HS-5 (cell line): ENCODE results near the gene RFTN1.

Source experiments
- DNase-seq: peaks from one replicate; pipeline ENCODE4 v3.0.0-alpha.2; 2012; ENCODE audit warnings: low read depth

The RFTN1 gene

DNA sequence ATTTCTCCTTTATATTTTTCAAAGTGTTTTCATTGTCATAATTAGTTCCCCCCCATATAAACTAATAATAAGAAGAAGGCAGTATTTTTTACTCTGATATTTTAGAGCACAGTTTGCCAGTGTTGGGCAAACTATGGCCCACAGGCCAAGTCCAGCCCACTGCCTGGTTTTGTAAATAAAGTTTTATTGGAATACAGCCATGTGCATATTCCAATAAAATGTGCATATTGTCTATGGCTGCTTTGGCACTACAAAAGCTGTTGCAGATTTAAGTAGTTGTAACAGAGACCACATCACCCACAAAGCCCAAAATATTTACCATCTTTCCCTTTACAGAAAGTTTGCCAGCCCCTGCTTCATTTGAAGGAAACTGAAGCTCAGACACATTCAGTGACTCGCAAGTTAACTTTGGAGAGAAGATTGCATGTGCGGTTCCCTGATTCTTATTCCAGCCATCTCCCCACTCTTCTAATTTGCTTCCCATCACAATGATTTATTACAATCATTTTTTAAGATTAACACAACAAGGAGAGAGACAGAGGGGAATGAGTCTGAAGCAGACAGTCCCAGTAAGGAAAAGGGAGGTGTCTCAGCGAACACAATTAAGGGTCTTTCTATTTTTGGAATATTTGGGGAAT lies 48.9 kb downstream of the RFTN1 start:
- no peak for DNase-seq

DNA sequence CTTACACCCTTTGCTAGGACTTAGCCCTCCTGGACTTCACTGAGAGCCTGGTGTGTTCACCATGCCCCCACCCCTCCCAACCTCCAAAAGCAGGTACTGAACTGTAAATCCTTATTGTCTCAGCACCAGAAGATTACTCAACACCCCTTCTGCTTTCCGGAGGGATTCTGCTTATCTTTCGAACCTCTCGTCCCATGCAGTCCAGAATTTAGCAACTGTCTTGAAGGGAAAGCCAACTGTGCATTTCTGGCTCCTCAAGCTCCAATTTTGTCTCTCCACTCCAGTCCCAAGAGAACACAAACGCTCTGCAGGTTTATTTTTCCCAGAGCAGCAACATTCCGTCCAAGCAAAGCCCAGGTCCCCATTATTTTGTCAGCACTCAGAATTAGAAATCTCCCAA lies 49.6 kb downstream of the RFTN1 start:
- DNase-seq = no peak

DNA sequence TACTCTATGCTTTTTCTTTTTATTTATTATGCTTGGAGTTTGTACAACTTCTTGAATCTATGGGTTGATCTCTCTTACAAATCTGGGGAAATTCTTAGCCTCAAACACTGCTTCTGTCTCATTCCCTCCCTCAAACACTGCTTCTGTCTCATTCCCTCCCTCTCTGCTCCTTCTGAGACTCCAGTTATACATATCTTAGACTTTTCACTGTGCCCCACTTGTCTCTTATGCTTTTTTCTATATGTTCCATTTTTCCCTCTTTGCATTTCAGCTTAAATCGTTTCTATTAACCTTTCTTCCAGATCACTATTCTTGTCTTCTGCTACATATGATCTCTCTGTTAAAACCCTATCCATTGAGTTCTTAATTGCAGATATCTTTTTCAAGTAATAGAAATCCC lies 50.4 kb downstream of the RFTN1 start:
- no peak for DNase-seq

DNA sequence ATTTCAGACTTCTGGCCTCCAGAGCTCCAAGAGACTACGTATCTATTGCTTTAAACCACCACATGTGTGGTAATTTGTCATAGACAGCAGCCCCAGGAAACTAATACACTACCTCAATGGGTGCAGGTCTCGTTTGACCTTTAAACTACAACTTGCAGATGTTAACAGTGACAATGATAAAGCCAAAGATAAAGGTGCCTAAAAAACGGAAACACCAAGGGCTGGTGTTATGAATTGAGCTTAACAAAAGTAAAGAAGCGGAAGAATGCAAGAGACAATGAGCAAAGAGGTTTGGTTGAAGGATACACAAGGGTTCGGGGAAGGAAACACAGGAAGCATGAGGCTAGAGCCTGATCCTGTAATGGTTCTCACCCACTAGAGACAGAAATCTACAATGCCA lies 50.8 kb downstream of the RFTN1 start:
- DNase-seq = no peak

DNA sequence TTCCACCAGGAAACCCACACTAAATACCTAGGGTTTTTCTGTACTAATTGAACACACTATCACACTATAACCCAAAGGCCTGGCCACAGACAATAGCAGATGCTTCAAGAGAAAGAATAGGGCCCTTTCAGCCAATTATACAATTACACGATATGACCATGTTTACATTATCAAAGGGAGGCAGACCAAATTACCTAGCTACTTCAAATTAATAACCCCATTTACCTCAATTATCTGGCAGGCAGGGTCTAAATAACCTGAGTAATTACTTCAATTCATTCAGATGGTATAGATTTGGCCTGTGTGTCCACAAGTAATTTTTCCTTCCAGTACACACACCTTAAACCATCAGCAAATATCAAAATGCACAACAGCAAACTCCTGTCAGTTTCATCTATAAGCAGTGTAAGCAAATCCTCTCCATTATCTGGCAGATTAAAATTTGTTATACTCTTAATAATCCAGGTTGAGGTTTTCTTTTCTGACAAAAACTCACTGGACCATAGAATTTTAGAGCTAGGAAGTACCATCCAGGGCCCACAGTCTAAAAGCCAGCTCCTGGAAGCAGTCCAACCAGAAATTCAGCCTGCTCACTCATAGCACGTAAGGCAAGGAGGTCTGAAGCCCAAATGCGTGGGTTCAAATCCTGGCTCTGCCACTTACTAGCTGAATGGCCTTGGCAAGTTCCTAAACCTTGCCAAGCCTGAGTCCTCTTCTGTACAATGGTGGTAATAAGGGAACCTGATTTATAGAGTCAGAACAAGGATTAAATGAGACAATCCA lies 51.8 kb downstream of the RFTN1 start:
- DNase-seq = no peak

DNA sequence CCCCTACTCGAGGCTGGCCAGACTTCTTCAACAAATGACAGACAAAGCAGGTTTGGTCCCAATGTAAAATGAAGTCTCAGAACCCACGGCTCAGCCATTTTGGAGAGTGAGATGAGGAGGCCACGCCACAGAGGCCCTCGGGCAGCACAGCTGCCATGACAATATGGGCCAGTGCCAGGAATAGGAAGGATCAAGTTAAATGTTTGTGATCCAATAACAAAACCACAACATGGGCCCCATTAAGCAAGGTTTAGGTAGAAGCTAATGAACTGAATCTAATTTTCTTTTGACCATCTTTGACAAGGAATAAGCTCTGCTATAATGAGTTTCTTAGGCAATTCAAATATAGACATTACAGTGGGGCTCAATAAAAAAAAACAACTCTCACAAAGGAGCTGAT lies 52.6 kb downstream of the RFTN1 start:
- no peak for DNase-seq

DNA sequence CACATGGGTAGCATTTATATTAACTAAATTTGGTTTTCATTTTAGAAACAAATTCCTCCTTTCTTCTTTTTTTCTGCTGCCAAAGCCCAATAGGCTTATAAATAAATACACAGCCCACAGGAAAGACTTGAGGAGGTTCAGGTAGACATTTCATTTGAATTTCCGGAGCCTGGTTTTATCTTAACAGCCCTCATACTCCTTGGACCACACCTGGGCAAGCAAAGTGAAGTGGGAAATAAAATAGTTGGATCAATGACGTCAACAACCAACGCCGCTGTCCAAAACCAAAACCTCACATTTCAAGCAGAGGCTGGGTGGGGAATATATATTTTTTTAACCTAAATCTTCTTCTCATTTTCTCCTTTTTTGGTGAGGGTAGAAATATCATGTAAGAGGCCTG lies 53.2 kb downstream of the RFTN1 start:
- no peak for DNase-seq

DNA sequence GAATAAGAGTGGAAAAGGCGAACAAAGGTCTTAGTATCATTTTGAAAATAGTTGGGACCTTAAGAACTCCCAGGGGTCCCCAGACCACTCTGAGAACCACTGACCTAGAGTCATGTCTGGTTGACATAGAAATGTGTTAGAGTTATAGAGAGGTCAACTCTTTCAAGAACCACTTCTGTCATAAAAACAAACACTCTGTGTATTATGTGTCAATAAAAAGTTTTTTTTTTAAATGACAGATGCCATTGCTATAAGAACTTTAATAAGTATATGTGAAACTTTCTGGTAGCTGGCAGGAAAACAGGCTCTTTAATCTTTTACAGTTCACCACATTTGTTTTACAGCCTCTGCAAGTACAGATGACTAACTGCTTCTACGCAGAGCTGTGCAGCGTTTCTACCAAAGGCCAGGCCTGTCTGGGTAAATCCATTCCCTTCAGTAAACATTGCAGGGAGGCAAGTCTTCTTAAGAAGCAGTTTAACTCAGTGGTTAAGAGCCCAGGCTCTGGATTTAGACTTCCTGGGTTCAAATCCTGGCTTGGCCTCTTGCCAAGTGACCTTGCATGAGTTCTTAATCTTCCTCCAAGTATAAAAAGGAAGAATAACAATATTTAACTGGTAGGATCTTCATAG lies 56.6 kb downstream of the RFTN1 start:
- DNase-seq = no peak

DNA sequence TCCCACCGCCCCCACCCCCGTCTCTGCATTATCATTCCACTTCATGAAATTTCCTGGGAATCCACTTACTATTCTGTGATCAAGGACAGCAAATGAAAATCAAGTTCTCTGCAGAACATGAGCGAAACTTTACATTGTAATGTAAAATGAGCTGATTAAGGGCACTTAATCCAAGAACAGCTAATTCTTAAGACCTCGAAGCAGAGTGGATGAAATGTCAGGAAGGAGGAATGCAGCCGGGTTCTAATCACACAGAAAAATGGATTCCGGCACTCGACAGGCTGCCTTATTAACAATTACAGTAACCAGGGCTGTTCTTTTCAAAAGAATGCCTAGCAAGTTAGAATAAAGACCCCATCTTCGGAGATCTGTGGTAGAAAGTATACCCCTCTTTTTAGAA lies 57.5 kb downstream of the RFTN1 start:
- DNase-seq = no peak

DNA sequence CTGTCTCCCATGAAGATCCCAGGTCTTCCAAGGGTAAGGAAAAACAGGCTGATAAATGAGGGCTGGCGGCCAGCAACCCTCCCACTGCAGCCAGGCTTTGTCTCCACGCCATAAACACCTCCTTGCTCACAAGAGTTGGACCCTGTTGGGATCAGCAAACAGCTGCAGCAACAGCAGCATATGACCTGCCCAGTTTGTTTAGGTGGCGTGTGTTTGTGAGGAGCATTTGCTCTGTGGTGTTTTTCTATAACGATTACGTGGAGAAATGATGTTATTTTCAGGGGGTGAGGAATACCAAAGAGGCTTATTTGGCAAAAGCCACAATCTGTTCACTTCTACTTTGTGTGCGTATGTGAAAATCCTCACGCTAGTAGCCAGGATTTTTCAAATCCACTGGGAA lies 58.5 kb downstream of the RFTN1 start:
- no peak for DNase-seq

DNA sequence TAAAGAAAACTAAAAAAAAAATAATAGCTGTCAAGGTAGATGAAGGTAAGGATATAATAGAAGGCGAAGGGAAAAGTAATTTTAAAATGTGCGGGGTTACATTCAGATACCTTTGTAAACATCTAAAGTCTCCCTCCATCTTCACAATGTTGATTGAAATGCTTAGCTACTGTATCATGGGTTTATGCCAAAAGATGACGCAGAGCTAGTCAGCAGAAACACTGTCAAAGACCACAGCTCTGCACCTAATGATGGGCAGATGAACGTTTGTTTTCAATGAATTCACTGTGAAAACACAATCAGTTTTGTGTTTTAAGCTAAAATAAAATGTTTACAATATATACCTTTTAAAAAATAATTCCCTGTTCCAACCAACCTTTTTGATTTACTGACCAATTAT lies 61.2 kb downstream of the RFTN1 start:
- DNase-seq = peak; percentile 50

DNA sequence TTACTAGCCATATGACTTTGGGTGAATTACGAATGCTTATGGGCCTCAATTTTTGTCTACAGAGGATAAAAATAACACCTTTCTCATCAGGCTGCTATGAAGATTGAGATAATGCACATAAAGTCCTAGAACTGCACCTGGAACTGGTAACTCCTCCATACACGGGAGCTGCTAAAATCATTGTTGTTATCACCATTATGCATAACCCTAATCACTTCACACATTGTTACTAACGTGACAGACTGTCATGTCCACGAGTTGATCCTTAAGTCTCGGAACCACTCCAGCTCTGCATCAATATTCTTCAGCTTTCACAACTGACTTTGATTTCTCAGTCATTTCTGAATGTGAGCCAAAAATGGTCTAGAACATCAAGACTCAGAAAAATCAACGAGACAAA lies 64.1 kb downstream of the RFTN1 start:
- no peak for DNase-seq

DNA sequence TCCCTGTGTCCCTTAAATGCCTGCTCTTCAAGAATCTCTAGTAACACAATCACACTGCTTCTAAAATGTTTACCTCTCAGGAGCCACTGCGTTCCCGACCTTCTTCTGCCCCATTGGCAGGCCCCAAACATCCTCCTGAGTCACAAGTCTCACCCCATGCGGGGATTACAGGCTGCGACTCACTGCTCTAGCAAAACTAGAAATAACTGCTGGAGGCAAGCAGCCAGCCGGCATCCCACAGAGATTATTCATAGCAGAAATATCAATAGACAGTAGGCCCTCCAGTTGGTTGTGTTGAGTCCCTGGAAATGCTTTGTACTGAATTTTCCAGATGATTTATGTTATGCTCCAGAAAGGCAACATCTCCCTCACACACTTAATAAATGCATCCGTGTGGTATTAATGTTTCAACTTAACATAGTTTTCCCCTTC lies 64.8 kb downstream of the RFTN1 start:
- peak; percentile 88 for DNase-seq

DNA sequence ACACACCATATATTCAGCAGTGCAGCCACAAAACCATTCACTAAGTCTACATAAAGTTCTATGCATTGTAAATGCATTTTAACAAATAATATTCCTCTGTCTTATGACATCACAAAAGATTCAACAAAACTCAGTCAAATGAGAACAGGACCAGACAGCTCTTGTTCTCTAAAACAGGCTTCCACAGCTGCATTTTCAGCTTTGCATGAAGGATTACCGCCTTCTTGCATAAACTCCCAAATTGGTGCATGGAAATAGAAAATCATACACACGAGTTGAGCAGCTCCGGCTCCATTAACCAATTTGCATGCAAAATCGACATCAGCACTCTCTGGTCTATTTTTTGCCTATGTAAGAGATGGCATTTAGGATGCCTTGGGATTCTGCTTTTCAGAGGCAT lies 66.4 kb downstream of the RFTN1 start:
- no peak for DNase-seq

DNA sequence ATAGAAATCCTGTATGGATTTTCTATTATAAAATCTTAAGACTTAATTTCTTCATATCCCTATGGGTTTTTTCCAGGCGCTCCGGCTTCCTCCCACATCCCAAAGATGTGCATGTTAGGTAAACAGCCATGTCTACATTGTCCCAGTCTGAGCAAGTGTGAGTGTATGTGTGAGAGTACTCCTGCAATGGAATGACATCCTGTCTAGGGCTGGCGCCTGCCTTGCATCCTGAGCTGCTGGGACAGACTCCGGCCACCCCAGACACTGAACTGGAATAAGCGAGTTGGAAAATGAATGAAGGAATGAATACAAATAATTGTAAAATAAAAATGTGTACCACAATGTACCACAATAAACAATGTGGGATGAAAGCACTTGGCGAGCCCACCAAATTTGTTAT lies 69.2 kb downstream of the RFTN1 start:
- no peak for DNase-seq

DNA sequence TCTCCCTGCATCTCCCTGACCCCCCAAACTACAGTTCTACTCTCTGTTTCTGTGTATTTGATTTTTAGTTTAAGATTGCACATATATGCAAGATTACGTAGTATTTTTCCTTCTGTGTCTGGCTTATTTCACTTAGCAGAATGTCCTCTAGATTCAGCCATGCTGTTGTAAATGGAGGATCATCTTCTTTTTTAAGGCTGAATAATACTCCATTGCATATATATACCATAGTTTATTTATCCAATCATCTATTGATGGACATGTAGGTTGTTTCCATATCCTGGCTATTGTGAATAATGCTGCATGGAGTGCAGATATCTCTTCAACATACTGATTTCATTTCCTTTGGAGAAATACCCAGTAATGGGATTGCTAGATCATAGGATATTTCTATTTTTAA lies 70.8 kb downstream of the RFTN1 start:
- no peak for DNase-seq

DNA sequence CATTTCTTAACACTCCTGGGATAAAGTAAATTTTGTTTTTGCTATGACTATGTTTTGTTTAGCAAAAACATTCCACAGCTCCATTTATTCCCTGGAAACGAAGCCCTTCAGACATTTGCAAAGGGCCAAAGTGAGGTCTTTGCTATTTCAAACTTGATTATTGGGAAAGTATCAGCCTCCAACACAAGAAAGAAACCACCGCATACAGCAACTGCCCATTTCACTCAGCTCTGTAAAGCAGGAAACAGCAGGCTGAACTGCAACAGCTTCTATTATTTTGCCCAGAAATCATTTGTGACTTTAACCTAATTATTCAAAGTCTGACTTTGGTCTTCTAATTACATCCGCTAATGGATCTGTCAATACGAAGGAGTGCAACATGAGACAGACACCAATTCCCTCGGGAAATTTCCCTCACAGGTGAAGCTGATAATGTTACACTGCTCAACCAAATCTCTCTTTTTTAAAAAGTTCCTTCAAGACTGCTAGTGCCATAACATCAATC lies 72.1 kb downstream of the RFTN1 start:
- no peak for DNase-seq

DNA sequence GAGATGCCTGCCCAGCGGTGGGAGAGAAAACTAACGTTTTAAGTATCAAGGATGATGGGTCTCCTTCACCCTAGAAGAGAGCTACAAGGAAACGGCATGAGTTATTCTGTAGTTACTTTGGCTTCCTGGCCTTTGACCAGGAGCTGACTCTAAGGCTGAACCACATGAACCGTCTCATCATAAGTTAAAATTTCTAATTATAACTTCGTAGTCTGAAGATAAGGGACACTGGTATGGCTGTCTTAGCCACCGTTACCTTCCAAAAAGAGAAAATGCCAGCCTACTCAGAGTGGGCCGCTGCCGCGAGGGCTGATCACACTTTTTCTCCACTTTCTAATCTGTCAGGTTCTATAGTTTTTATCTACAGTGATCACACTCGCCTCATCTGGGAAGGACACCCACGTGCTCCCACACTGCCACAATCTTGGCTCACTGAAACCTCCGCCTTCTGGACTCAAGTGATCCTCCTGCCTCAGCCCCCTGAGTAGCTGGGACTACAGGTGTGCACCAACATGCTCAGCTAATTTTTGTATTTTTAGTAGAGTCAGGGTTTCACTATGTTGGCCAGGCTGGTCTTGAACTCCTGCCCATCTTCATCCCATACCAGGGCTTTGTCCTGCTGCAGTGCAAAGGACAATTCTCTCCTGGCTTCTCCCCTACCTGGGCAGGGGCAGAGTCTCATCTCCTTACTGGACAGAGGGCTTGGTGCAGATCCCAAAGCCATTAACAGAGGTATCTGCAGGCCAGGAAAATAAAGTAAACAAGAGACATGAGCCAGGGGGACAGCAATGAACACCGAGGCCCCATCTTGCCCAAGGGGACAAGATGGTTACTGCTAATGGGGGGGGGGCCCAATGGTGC lies 73.4 kb downstream of the RFTN1 start:
- DNase-seq = no peak

DNA sequence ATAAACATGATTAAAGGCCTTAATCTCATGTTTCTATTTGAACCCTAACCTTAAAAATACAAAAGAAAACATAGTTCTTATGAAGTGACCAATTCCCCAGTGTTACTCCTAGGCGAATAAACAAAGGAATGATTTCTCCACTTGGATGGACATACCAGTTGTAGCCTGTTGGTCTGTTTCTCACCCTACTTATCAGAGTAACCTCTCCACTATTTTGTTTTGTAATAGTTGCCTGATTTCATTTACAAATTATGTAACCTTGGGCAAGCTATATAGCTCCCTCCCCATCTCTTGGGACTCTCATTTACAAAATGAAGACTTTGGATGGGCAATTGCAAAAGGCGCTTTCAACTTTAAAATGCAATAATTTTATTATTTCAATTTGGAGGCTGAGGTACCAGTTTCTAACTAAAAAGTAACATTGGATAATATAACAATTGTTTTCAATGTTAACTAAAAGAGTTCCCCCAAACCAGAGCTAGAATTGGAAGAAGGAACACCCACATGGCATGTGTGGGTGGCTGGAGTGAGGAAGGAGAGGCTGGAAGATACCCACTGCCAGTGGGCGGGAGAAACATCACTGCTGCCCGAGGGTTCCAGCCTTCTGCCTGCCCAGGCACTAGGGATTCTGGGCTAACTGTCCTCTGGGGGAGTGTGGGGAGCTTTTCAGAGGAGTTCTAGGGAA lies 74.2 kb downstream of the RFTN1 start:
- DNase-seq = no peak

DNA sequence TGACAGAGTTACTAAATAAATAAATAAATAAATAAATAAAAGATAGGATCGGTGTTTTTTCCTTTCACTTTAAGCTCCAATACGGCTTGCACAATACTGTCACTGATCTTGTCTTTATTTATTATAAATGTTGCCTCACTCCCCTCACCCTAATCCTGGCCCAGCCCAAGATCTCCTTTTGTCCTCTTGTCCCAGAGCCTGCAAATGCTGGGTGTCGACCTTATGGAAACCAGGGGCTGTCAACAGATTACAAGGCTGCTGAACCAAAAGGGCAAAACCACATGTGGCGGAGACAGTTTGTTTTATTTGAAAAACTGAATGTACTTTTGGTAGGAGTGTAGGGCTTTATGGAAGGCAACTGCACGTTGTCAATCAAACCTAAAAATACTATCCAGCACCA lies 75.9 kb downstream of the RFTN1 start:
- no peak for DNase-seq

DNA sequence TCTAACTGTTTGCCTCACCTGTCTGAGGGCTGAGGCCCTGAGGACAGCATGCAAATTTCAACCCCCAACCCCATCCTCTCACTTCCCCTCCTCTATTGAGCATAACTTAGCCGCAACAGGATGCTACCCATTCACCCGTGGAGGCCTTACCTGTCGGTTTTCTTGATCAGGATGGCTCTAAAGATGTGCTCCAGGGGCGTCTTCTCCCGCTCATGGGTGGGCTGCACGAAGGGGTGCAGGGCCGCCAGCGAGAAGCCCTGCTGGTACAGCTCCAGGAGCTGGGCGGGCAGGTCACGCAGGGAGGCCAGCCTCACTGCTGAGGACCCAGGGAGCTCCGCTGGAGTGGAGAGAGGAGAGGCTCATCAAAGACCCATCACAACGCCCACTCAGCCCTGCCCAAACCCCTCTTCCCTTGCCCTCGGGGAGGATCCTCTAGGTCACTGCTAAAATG lies 79.8 kb downstream of the RFTN1 start:
- no peak for DNase-seq

DNA sequence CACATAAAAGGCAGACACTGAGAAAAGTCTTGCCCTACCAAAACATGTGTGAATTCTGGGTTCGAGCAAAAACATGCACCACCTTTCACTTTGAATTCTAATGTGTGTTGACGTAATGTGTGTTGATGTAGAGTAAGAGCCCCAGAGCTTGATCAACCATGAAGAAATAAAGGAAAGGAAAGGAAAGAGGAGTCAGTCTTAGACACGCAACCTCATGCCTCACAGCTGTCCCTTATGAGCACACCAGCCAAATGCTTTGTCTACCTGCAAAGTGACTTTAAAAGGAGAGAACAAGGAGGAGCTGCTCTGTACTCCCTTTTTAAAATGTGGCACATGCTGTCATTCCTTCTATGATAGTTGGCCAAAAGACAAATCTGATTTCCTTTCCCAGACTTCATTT lies 80.8 kb downstream of the RFTN1 start:
- DNase-seq = no peak
